ENCODE measurements around the gene PIAS3.
A peak's percentile ranks its signal among the peaks of the same experiment; 100 is the strongest.
"Not testable (repeated sequence)": the region's sequence is repeated elsewhere in the genome, so short reads cannot be mapped to it uniquely, and the experiment has no call there.

The PIAS3 gene

DNA sequence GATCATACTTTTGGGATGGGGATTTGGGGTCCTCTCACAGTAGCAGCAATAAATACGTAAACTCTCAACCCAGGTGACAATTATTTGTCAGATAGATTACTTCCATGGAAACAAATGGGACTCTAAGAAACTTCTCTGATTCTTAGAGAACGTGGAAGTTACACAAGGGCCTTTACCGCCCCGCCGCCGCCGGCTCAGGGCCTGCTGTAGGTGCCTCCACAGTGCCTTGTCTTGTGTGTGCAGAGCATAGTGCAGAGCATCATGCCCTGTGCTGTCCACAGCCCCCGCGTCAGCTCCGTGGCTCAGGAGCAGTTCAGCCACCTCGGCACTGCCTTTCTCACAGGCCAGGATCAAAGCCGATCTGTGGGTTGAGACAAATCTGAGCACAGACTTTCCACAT lies 15.8 kb upstream of the PIAS3 start:
- no peak for DNase-seq (ENCODE audit: low read depth in 2 of 2)

DNA sequence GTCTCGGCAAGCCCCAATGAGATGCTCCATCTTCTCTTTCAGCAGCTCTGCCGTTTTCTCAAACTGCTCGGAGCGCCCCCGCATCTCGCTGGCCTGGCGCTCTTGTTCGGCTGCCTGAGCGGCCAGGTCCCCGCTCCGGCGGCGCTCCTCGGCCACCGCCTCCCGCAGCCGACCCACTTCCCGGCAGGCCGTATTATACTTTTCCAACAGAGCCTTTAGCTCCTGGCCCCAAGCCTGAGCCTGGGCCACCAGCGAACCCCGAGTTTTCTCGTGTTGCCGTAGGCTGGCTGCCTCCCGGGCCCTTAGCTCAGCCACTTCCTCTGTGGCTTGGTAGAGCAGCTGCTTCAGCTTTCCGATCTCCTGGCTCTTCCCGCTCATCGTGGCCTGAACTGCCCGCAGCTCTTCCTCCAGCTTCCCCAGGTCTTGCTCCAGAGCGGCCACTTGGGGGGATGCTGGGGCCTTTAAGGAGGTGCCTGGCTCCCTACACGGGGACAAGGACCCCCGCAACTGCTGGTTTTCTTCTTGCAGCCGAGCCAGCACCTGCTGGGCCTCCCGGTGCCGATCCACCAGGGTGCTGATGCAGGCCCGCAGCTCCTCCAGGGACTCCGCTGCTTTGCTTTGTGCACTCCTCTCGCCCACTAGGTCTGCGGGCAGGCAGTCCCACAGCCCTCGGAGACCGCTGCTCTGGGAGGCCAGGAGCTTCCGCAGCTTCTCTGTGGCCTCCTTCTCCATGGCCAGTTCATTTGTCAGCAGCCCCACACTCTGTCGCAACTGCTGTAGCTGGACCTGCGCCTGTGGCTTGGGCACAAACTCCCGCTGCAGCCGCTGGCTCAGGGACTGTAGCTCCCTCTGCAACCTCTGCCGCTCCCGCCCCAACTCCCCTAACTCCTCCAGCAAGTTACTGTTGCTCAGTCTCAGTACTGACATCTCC lies 13.4 kb upstream of the PIAS3 start:
- DNase-seq (ENCODE audit: low read depth in 2 of 2) = peak; percentile 22 to 28

DNA sequence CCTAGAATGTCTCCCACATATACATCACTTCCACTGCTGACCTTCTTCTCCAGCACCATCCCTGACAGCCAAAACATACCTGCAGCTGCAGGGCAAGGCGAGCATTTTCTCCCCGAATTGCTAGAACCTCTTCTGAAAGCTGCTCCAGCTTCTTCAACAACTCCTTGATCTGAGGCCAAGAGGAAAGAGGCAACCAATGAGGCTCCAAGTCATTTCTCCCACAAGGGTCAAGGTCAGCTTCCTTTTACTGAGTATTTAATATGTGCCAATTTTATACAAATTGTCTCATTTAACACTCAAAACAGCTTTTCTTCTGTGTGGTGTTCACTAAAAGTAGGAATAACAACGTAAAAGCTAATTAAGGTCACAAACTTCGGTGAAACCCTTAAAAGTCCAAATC lies 9.4 kb upstream of the PIAS3 start:
- DNase-seq (ENCODE audit: low read depth in 2 of 2) = no peak

- DNase-seq (ENCODE audit: low read depth in 2 of 2) = no peak
Measured at GRCh38 chr1:145863282-145864018, 4.6 kb upstream of the PIAS3 start.

DNA sequence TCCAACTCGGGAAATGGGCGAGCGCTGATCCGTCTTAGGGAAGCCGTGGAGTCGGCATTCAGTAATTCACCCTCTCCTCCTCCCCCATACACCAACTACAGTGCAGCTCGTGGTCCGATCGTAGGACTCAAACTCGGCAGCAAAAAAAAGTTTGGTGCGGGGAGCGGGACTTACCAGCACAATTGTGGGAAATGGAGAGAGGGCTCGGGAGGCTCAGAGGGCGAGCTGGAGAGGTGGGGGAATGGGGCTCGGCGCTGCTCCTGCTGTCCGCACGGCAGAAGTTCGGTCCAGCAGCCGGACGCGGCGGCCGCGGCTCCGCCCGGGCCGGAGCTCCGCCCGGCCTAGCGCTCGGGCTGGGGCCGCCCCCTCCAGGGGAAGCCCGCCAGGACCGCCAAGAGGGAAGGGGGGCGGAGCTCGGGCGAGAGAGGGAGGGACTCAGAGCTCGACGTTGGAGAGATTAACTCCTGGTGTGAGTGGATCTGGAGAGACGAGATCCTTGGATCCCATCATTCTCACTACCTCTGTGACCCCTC lies 676 bp upstream of the PIAS3 start:
- DNase-seq (ENCODE audit: low read depth in 2 of 2) = peak; percentile 65 to 80

GRCh38 chr1:145858238-145858900 lies 512 bp downstream of the PIAS3 start:
- peak; percentile 35 to 40 for DNase-seq (ENCODE audit: low read depth in 2 of 2)

- no peak for DNase-seq (ENCODE audit: low read depth in 2 of 2)
Measured at GRCh38 chr1:145857170-145857569, 1.7 kb downstream of the PIAS3 start.

GRCh38 chr1:145855426-145855948 lies 3.4 kb downstream of the PIAS3 start:
- no peak for DNase-seq (ENCODE audit: low read depth in 2 of 2)

DNA sequence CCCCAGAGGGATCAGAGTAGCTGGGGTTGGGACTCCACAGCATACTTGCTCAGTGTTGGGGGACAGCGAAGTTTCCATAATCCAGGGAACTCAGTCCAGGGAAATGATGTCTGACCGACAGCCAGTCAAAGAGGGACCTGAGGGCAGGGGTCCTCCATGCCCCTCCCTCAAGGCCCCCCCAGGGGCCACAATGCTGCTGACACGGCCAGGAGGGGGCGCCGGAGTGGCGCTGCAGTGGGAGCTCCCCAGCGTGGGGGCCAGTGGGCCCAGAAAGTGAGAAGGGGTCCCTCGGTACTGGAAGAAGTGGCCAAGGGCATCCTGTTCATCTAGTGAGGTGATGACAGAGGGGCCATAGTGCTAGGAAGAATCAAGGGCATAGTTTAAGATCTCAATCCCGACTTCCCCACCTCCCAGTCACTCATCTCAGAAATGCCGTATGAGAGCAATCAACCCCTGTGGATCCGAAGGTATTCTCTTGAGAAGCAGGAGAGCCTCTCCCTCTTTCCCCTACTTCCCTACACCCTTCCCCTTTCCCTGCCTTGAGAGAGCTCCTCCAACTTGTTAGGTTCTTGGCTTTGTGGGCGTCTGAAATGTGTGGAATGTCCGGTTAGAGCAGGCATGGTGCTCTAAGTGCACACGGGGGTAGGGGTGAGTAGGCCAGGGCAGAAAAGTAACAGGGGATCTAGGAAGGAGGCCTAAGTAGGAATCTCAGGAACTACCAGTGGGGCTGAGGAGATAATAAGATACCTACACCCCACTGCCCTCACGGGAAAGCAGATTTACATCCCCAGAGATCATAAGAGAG lies 9.3 kb downstream of the PIAS3 start:
- DNase-seq (ENCODE audit: low read depth in 2 of 2) = no peak

DNA sequence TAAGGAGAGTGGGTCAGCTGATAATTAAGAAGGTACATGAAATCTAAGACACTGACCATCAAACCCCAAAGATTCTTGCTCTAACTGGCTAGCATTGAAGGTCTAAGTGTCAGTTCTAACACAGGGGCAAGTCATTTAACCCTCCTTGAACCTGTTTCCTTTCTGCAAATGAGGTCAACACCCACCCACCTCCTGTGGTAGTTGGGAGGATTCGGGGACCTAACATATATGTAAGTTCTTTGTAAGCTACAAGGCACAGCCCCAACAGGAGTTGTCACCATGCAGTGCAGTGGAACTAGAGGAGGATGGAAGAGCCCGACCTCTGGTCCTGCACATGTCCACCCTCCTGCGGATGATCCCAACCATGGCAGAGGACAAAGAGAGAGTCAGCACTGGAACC lies 11.1 kb downstream of the PIAS3 start:
- DNase-seq (ENCODE audit: low read depth in 2 of 2) = no peak

- DNase-seq (ENCODE audit: low read depth in 2 of 2) = no peak
Measured at GRCh38 chr1:145846201-145846612, 12.7 kb downstream of the PIAS3 start.

- peak; percentile 69 to 76 for DNase-seq (ENCODE audit: low read depth in 2 of 2)
Measured at GRCh38 chr1:145845514-145846161, 13.2 kb downstream of the PIAS3 start, which contains the start of gene NUDT17. NUDT17 (plus strand) TSS chr1:145845630; CDS start chr1:145845641, 11 bp downstream.

- no peak for DNase-seq (ENCODE audit: low read depth in 2 of 2)
Measured at GRCh38 chr1:145845144-145845513, 13.8 kb downstream of the PIAS3 start.

GRCh38 chr1:145843031-145843430 lies 15.8 kb downstream of the PIAS3 start:
- no peak for DNase-seq (ENCODE audit: low read depth in 2 of 2)

- DNase-seq (ENCODE audit: low read depth in 2 of 2) = no peak
Measured at GRCh38 chr1:145837656-145838055, 21.2 kb downstream of the PIAS3 start.

DNA sequence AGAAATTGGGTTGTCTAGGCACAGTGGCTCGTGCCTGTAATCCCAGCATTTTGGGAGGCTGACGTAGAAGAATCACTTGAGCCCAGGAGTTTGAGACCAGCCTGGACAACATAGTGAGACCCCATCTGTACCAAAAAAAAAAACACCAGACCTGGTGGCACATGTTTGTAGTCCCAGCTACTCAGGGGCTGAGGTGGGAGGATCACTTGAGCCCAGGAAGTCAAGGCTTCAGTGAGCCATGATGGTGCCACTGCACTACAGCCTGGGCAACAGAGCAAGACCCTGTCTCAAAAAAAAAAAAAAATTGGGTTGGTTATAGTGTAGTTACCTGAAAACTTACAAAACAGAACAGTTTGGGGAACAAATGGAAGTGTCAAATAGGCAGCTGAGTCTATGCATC lies 28.1 kb downstream of the PIAS3 start:
- DNase-seq (ENCODE audit: low read depth in 2 of 2) = not testable (repeated sequence)

DNA sequence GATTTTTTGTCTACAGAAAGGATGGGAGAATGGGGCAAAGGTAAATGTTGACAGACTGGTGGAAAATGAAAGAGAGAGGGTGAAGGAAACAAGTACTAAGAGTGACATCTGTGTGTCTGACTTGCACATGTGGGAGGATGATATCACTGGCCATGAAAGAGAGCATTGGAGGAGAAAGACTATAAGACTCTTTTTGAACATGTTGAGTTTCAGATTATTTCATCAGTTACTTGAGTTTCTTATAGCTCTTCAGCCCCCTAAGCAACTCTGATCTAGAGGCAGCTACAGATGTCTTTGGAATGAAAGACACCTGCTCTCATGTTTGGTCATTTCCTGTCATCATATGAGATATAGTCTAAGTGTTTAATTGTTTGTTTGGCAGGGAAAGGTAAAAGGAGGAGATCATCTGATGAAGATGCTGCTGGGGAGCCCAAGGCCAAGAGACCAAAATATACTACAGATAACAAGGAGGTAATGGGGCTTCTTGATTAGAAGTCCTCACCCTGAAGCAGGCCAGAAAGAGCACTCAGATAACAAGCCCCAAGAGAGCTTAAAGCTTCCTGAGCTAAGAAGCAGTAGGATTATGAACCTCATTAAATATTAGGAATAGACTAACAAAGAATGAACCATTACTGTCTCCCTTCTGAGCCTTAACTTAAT lies 30.4 kb downstream of the PIAS3 start:
- DNase-seq (ENCODE audit: low read depth in 2 of 2) = no peak

- no peak for DNase-seq (ENCODE audit: low read depth in 2 of 2)
Measured at GRCh38 chr1:145827966-145828365, 30.9 kb downstream of the PIAS3 start.

GRCh38 chr1:145826030-145826429 lies 32.9 kb downstream of the PIAS3 start:
- DNase-seq (ENCODE audit: low read depth in 2 of 2) = no peak

- no peak for DNase-seq (ENCODE audit: low read depth in 2 of 2)
Measured at GRCh38 chr1:145824499-145824842, 34.4 kb downstream of the PIAS3 start.
